Smooth muscle cell (in vitro differentiated cells): ENCODE results near the gene ZNF609. TPM values are rescaled to one million over a fixed set of nuclear protein-coding genes. Genes with fewer than 3 reads are reported as not detected.

ENCODE experiments used
- DNase-seq: peaks from one replicate; lab custom pipeline; 2025; ENCODE audit not compliant: unreplicated experiment; lab: John Stamatoyannopoulos, UW
- H2AFZ ChIP-seq: fragments of 200-600 bp; sonication (generic); 2 replicates; pipeline ENCODE4 v1.6.0; 2016; ENCODE audit warnings: antibody characterized with exemption, low read depth, mild to moderate bottlenecking
- H3F3A ChIP-seq: fragments of 200-600 bp; sonication (generic); 2 replicates; pipeline ENCODE4 v1.6.0; 2017; ENCODE audit warnings: antibody characterized with exemption, low read depth
- H3K27ac ChIP-seq: fragments of 200-600 bp; sonication (generic); 2 replicates; pipeline ENCODE4 v1.5.1; 2016; ENCODE audit warnings: low read depth, mild to moderate bottlenecking
- H3K27me3 ChIP-seq: fragments of 200-600 bp; sonication (generic); 2 replicates; pipeline ENCODE4 v1.6.1; 2016; ENCODE audit warnings: low read depth, mild to moderate bottlenecking
- H3K36me3 ChIP-seq: fragments of 200-600 bp; sonication (generic); 2 replicates; pipeline ENCODE4 v1.5.1; 2016; ENCODE audit warnings: low read depth
- H3K4me1 ChIP-seq: fragments of 200-600 bp; sonication (generic); 2 replicates; pipeline ENCODE4 v1.5.1; 2016; ENCODE audit warnings: low read depth
- H3K4me2 ChIP-seq: fragments of 200-600 bp; sonication (generic); 2 replicates; pipeline ENCODE4 v1.6.0; 2016; ENCODE audit warnings: mild to moderate bottlenecking
- H3K4me3 ChIP-seq: fragments of 200-600 bp; sonication (generic); 2 replicates; pipeline ENCODE4 v1.5.1; 2016; ENCODE audit warnings: mild to moderate bottlenecking
- H3K79me2 ChIP-seq: fragments of 200-600 bp; sonication (generic); 2 replicates; pipeline ENCODE4 v1.6.0; 2016; ENCODE audit warnings: low read depth, mild to moderate bottlenecking
- H3K9ac ChIP-seq: fragments of 200-600 bp; sonication (generic); 2 replicates; pipeline ENCODE4 v1.6.0; 2016; ENCODE audit warnings: low read depth
- H3K9me3 ChIP-seq: fragments of 200-600 bp; sonication (generic); replicated peaks from 2 replicates; pipeline ENCODE4 v1.5.1; 2016; ENCODE audit warnings: low read depth
- H4K20me1 ChIP-seq: fragments of 200-600 bp; sonication (generic); 2 replicates; pipeline ENCODE4 v1.6.0; 2016; ENCODE audit warnings: low read depth
- WGBS: methylation state at CpG from one replicate; pipeline ENCODE4 v1.1.7; 2016; ENCODE audit warnings: low lambda C conversion rate; 5-methylcytosine and 5-hydroxymethylcytosine counted together
- polyA plus RNA-seq: library from polyadenylated mRNA; unstranded; fragments of >200 nt; fragmentation: Nextera tagmentation; extraction: Ambion mirVana; gene quantifications from 2 replicates; pipeline ENCODE4 v1.2.1, GENCODE V29; 2016
- total RNA-seq: library from RNA; depleted of rRNA; stranded (reverse); fragments of >200 nt; gene quantifications from 2 replicates; pipeline ENCODE4 v1.2.3, GENCODE V29; 2014
- TF ChIP-seq, protein P1 (sequence below): fragments of 200-600 bp; sonication (generic); IDR thresholded peaks from 2 replicates; pipeline ENCODE4 v1.5.1; 2017; ENCODE audit warnings: borderline replicate concordance, mild to moderate bottlenecking, antibody characterized with exemption; ENCODE audit not compliant: insufficient read depth, poor library complexity, severe bottlenecking

ZNF609 gene
- total and polyA plus RNA-seq, 2 experiments from 2014 or later: 9.9 to 15.6 TPM

DNA sequence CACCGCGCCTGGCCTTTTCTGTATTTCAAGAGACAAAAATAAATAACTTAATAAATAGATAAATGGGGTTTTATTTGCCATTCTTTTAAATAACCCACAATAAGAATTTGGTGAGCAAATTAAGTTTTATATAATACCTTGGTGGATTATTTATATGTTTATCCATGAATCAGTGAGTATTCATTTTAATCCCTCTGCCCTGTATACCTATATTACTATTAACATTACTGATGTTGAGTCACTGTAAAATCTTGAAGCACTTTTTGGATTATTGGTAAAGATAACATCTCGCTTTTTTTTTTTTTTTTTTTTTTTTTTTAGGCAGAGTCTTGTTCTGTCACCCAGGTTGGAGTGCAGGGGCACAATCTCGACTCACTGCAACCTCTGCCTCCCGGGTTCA, 154.1 kb downstream of the ZNF609 start:
- DNase-seq: no peak
- H3K79me2 ChIP-seq: peaks cover 65% of the 10 kb centered on the region

DNA sequence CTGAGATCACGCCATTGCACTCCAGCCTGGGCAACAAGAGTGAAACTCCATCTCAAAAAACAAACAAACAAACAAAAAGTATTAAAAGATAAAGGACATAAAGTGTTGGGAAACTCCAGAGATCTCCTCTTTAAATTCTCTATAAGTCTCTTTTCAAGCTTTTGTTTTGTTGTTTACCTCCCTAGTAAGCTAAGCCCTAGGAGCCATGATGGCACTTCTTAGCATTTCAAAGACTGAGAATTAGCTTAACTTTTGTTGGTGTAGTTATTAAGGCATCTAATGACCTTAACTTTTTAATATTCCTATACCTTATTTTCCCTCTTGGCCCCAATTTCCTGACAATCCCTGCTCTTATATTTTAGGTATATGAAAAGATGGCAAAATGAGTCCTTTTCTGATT, 157.3 kb downstream of the ZNF609 start:
- peaks cover 94% of the 10 kb centered on the region for H4K20me1 ChIP-seq

More for the DNA sequence above, 154.1 kb downstream of the ZNF609 start:
- no peak overlapping the region for H2AFZ ChIP-seq
- H3F3A ChIP-seq: peaks cover 4% of the 10 kb centered on the region
- H3K9me3 ChIP-seq: no peaks in the 10 kb centered on the region
- H3K27me3 ChIP-seq: no peaks in the 10 kb centered on the region
- no peak overlapping the region for H3K9ac ChIP-seq
- H3K36me3 ChIP-seq: no peaks in the 10 kb centered on the region
- no peaks in the 10 kb centered on the region for H3K4me1 ChIP-seq
- no peak overlapping the region for H3K4me2 ChIP-seq
- H3K4me3 ChIP-seq: no peak overlapping the region
- peaks cover 93% of the 10 kb centered on the region for H4K20me1 ChIP-seq
- H3K27ac ChIP-seq: no peak overlapping the region
- TF ChIP-seq, protein P1, sequence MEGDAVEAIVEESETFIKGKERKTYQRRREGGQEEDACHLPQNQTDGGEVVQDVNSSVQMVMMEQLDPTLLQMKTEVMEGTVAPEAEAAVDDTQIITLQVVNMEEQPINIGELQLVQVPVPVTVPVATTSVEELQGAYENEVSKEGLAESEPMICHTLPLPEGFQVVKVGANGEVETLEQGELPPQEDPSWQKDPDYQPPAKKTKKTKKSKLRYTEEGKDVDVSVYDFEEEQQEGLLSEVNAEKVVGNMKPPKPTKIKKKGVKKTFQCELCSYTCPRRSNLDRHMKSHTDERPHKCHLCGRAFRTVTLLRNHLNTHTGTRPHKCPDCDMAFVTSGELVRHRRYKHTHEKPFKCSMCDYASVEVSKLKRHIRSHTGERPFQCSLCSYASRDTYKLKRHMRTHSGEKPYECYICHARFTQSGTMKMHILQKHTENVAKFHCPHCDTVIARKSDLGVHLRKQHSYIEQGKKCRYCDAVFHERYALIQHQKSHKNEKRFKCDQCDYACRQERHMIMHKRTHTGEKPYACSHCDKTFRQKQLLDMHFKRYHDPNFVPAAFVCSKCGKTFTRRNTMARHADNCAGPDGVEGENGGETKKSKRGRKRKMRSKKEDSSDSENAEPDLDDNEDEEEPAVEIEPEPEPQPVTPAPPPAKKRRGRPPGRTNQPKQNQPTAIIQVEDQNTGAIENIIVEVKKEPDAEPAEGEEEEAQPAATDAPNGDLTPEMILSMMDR: no peak
- 98% methylated on average over 5 of the region's 5 CpGs for WGBS

DNA sequence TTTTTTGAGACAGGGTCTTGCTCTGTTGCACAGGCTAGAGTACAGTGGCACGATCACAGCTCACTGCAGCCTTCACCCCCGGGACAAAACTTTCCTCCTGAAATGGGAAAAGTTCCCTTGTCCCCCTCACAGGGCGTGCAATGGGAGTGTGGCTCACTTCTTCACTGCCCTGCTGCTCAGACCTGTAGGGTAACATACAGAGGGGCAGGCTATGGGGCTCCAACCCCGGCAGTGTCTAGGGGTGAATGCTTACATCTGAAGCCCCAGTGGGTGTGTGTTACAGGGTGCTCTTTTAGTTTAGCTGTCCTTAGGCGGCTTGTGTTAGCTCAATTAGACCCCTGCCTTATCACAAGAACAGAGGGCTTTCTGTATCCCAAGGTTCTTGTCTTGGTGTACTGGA, 157.8 kb downstream of the ZNF609 start:
- Histone ChIP-seq H3K27me3 (no peaks in the 10 kb centered on the region), H3K36me3 (no peaks in the 10 kb centered on the region), H3K4me2 (no peak overlapping the region), H3F3A (no peaks in the 10 kb centered on the region), H3K79me2 (peaks cover 52% of the 10 kb centered on the region), H4K20me1 (peaks cover 94% of the 10 kb centered on the region), H3K27ac (no peak overlapping the region), H3K4me1 (no peaks in the 10 kb centered on the region), H3K4me3 (no peak overlapping the region), H2AFZ (no peak overlapping the region), H3K9me3 (no peaks in the 10 kb centered on the region), H3K9ac (no peak overlapping the region)
- TF ChIP-seq, protein P1: no peak
- WGBS: 93% methylated on average over 5 of the region's 5 CpGs
- no peak for DNase-seq

More for the DNA sequence above, 157.3 kb downstream of the ZNF609 start:
- no peak overlapping the region for H2AFZ ChIP-seq
- H3K27ac ChIP-seq: no peak overlapping the region
- peaks cover 56% of the 10 kb centered on the region for H3K79me2 ChIP-seq
- WGBS: 100% methylated on average over 1 of the region's 1 CpG
- no peaks in the 10 kb centered on the region for H3K9me3 ChIP-seq
- H3K4me1 ChIP-seq: no peaks in the 10 kb centered on the region
- no peaks in the 10 kb centered on the region for H3K36me3 ChIP-seq
- H3K27me3 ChIP-seq: no peaks in the 10 kb centered on the region
- H3K4me2 ChIP-seq: no peak overlapping the region
- H3K4me3 ChIP-seq: no peak overlapping the region
- no peak for DNase-seq
- no peak overlapping the region for H3K9ac ChIP-seq
- H3F3A ChIP-seq: no peaks in the 10 kb centered on the region
- TF ChIP-seq, protein P1: no peak

DNA sequence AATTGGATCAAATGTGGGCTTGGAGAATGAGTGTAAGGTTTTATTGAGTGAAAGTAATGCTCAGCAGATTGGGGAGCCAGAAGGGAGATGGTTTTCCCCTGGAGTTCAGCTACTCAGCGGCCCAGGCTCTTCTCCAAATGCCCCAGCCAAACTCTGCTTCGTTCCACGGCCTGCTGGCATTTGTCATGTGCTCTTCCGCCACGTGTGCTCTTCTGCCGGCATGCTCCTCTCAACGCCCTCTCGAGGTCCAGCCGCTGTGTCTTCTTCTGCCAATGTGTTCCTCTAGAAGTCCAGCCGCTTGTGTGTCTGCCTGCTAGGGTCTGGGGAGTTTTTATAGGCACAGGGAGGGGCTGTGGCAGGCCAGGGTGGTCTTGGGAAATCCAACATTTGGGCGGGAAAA, 158.2 kb downstream of the ZNF609 start:
- Histone ChIP-seq H3K79me2 (peaks cover 48% of the 10 kb centered on the region), H3K4me3 (no peak overlapping the region), H3K36me3 (no peaks in the 10 kb centered on the region), H3K27ac (no peak overlapping the region), H2AFZ (no peak overlapping the region), H3F3A (peaks cover 3% of the 10 kb centered on the region), H3K9ac (no peak overlapping the region), H4K20me1 (peaks cover 94% of the 10 kb centered on the region), H3K27me3 (no peaks in the 10 kb centered on the region), H3K4me1 (no peaks in the 10 kb centered on the region), H3K9me3 (no peaks in the 10 kb centered on the region), H3K4me2 (no peak overlapping the region)
- no peak for DNase-seq
- 83% methylated on average over 11 of the region's 11 CpGs for WGBS
- TF ChIP-seq, protein P1: no peak
